Neuronal stem cell (in vitro differentiated cells): ENCODE measurements around the gene BCDIN3D.

Source experiments
- DNase-seq: peaks from one replicate; pipeline ENCODE4 v3.0.0-alpha.2; 2013; ENCODE audit warnings: low spot score
- H2AFZ ChIP-seq: one replicate; pipeline ENCODE4 v1.6.1; 2013; ENCODE audit warnings: mild to moderate bottlenecking, low read length, inconsistent platforms
- H2AK5ac ChIP-seq: 2 replicates; pipeline ENCODE4 v1.6.1; 2013; ENCODE audit warnings: low read depth, mild to moderate bottlenecking, inconsistent platforms, low read length, moderate library complexity, mixed read lengths
- H2BK120ac ChIP-seq: 2 replicates; pipeline ENCODE4 v1.6.1; 2013; ENCODE audit warnings: low read depth, mild to moderate bottlenecking, inconsistent platforms, low read length, moderate library complexity, mixed read lengths
- H2BK12ac ChIP-seq: one replicate; pipeline ENCODE4 v1.6.1; 2013; ENCODE audit warnings: low read length, inconsistent platforms
- H2BK15ac ChIP-seq: 2 replicates; pipeline ENCODE4 v1.6.1; 2013; ENCODE audit warnings: mild to moderate bottlenecking, low read length, inconsistent platforms, mixed read lengths
- H2BK5ac ChIP-seq: one replicate; pipeline ENCODE4 v1.6.1; 2013; ENCODE audit warnings: inconsistent platforms, mild to moderate bottlenecking, low read length, moderate library complexity
- H3K14ac ChIP-seq: one replicate; pipeline ENCODE4 v1.6.1; 2013; ENCODE audit warnings: low read length, inconsistent platforms
- H3K18ac ChIP-seq: 2 replicates; pipeline ENCODE4 v1.6.1; 2013; ENCODE audit warnings: low read length, inconsistent platforms
- H3K23ac ChIP-seq: 2 replicates; pipeline ENCODE4 v1.6.1; 2013; ENCODE audit warnings: low read depth, mild to moderate bottlenecking, mixed read lengths, low read length, inconsistent platforms; ENCODE audit not compliant: poor library complexity
- H3K27ac ChIP-seq: replicated peaks from 3 replicates; pipeline ENCODE4 v1.5.1; 2013; ENCODE audit warnings: low read length, inconsistent platforms
- H3K27me3 ChIP-seq, 3 experiments: 2 replicates each; pipeline ENCODE4 v1.6.1; 2013; ENCODE audit warnings: low read length in 3 of 3, mild to moderate bottlenecking in 2 of 3, inconsistent platforms in 1 of 3, low read depth in 1 of 3, mixed read lengths in 1 of 3, moderate library complexity in 1 of 3; ENCODE audit not compliant: control insufficient read depth in 3 of 3, insufficient read depth in 3 of 3
- H3K36me3 ChIP-seq, 2 donors: replicated peaks in 1 of 2; 2 replicates each; pipeline ENCODE4 v1.6.1; 2013; ENCODE audit warnings: low read length in 2 of 2; ENCODE audit not compliant: control insufficient read depth in 2 of 2, insufficient read depth in 2 of 2
- H3K4ac ChIP-seq: 2 replicates; pipeline ENCODE4 v1.6.1; 2013; ENCODE audit warnings: inconsistent platforms, mild to moderate bottlenecking, low read length, moderate library complexity
- H3K4me1 ChIP-seq, 2 donors: 1 replicate in 1 of 2; 2 replicates in 1 of 2; pipeline ENCODE4 v1.6.1; 2013; ENCODE audit warnings: low read length in 2 of 2, low read depth in 1 of 2; ENCODE audit not compliant: control insufficient read depth in 2 of 2, insufficient read depth in 1 of 2
- H3K4me2 ChIP-seq: one replicate; pipeline ENCODE4 v1.6.1; 2013; ENCODE audit warnings: mild to moderate bottlenecking, low read length, inconsistent platforms; ENCODE audit not compliant: insufficient read depth, poor library complexity, severe bottlenecking
- H3K4me3 ChIP-seq, 2 donors: 2 replicates each; pipeline ENCODE4 v1.5.1; 2013; ENCODE audit warnings: low read length in 2 of 2, mild to moderate bottlenecking in 2 of 2, inconsistent platforms in 1 of 2, moderate library complexity in 1 of 2
- H3K79me1 ChIP-seq: one replicate; pipeline ENCODE4 v1.6.1; 2013; ENCODE audit warnings: low read depth, mild to moderate bottlenecking, inconsistent platforms, low read length, moderate library complexity
- H3K9ac ChIP-seq: one replicate; pipeline ENCODE4 v1.6.1; 2013; ENCODE audit warnings: mild to moderate bottlenecking, low read depth, low read length, inconsistent platforms; ENCODE audit not compliant: poor library complexity
- H3K9me3 ChIP-seq, 2 donors: replicated peaks in 1 of 2; 2 replicates each; pipeline versions ENCODE3 to v1.6.1; 2013; ENCODE audit warnings: low read length in 2 of 2, mild to moderate bottlenecking in 2 of 2, inconsistent platforms in 1 of 2, low read depth in 1 of 2, mixed read lengths in 1 of 2, moderate library complexity in 1 of 2; ENCODE audit not compliant: control insufficient read depth in 2 of 2, insufficient read depth in 1 of 2
- H4K8ac ChIP-seq: one replicate; pipeline ENCODE4 v1.6.1; 2013; ENCODE audit warnings: low read depth, mild to moderate bottlenecking, inconsistent platforms, low read length, moderate library complexity
- H4K91ac ChIP-seq: one replicate; pipeline ENCODE4 v1.6.1; 2013; ENCODE audit warnings: low read length, low read depth, mild to moderate bottlenecking, inconsistent platforms; ENCODE audit not compliant: poor library complexity
- WGBS, 2 donors: extraction: QIAGEN DNeasy Blood & Tissue Kit; methylation state at CpG; one replicate each; pipeline ENCODE4 v1.1.7; 2013; ENCODE audit warnings: missing lambda C conversion rate in 2 of 2, mixed read lengths in 1 of 2; ENCODE audit not compliant: insufficient read length in 2 of 2, insufficient replicate concordance in 1 of 2; ENCODE audit errors: extremely low coverage in 2 of 2; 5-methylcytosine and 5-hydroxymethylcytosine counted together

Gene BCDIN3D

GRCh38 chr12:49811961-49812401, 30.9 kb downstream of the BCDIN3D start:
- Histone ChIP-seq H3K4me2 (no peak overlapping the region), H2AFZ (no peak overlapping the region), H2AK5ac (no peak overlapping the region), H3K4ac (no peak overlapping the region), H3K18ac (no peak overlapping the region), H3K27me3 (no peaks in the 10 kb centered on the region), H2BK15ac (no peak overlapping the region), H3K9me3 (no peaks in the 10 kb centered on the region), H3K4me1 (peaks cover 33% of the 10 kb centered on the region in 2 donors), H3K79me1 (peaks cover 2% of the 10 kb centered on the region), H2BK5ac (no peak overlapping the region), H2BK120ac (no peak overlapping the region), H3K23ac (no peak overlapping the region), H4K91ac (no peak overlapping the region), H4K8ac (no peak overlapping the region), H3K4me3 (no peak overlapping the region), H2BK12ac (no peak overlapping the region), H3K9ac (no peak overlapping the region), H3K14ac (no peak overlapping the region), H3K36me3 (peaks cover 0 to 32% of the 10 kb centered on the region in 2 donors), H3K27ac (no peak overlapping the region)
- WGBS, 2 donors = no CpG with 5 or more reads among the region's 4 CpGs
- DNase-seq = no peak

GRCh38 chr12:49811136-49811535, 31.8 kb downstream of the BCDIN3D start:
- Histone ChIP-seq H2BK12ac (no peak overlapping the region), H4K91ac (no peak overlapping the region), H3K27me3 (no peaks in the 10 kb centered on the region), H3K14ac (no peak overlapping the region), H3K23ac (no peak overlapping the region), H3K18ac (no peak overlapping the region), H2BK15ac (no peak overlapping the region), H3K79me1 (peaks cover 2% of the 10 kb centered on the region), H3K4ac (no peak overlapping the region), H3K4me3 (no peak overlapping the region), H2BK5ac (no peak overlapping the region), H3K36me3 (peaks cover 0 to 30% of the 10 kb centered on the region in 2 donors), H2BK120ac (no peak overlapping the region), H3K4me2 (no peak overlapping the region), H4K8ac (no peak overlapping the region), H3K9ac (no peak overlapping the region), H3K9me3 (no peaks in the 10 kb centered on the region), H2AFZ (no peak overlapping the region), H3K27ac (no peak overlapping the region), H2AK5ac (no peak overlapping the region), H3K4me1 (peaks cover 35 to 36% of the 10 kb centered on the region in 2 donors)
- DNase-seq = no peak
- WGBS, 2 donors = no CpG with 5 or more reads among the region's 5 CpGs

- H3K4me1 ChIP-seq = peaks cover 35 to 36% of the 10 kb centered on the region in 2 donors
- no peak overlapping the region for H2BK15ac ChIP-seq
- H2BK12ac ChIP-seq = no peak overlapping the region
- H3K4ac ChIP-seq = no peak overlapping the region
- H2BK5ac ChIP-seq = peak overlapping the region; percentile 91
- no peak overlapping the region for H2BK120ac ChIP-seq
- no peak overlapping the region for H3K14ac ChIP-seq
- no CpG with 5 or more reads among the region's 9 CpGs for WGBS, 2 donors
- peak overlapping the region; percentile 96 for H3K27ac ChIP-seq
- H3K9me3 ChIP-seq = no peaks in the 10 kb centered on the region
- peak overlapping the region in 1 of 2 donors; percentile 35 for H3K4me3 ChIP-seq
- no peak overlapping the region for H3K9ac ChIP-seq
- H3K36me3 ChIP-seq = peaks cover 2 to 33% of the 10 kb centered on the region in 2 donors
- H4K8ac ChIP-seq = no peak overlapping the region
- H3K4me2 ChIP-seq = peak overlapping the region; percentile 53
- H4K91ac ChIP-seq = no peak overlapping the region
- no peaks in the 10 kb centered on the region for H3K27me3 ChIP-seq
- peak overlapping the region; percentile 49 for H3K18ac ChIP-seq
- H3K79me1 ChIP-seq = peaks cover 5% of the 10 kb centered on the region
- no peak for DNase-seq
- no peak overlapping the region for H2AK5ac ChIP-seq
- H3K23ac ChIP-seq = no peak overlapping the region
- H2AFZ ChIP-seq = peak overlapping the region; percentile 76
These were observed 33.0 kb downstream of the BCDIN3D start for GRCh38 chr12:49809906-49810389.

GRCh38 chr12:49809381-49809905, 33.5 kb downstream of the BCDIN3D start:
- peak overlapping the region; percentile 91 for H2BK5ac ChIP-seq
- peak overlapping the region; percentile 96 for H3K27ac ChIP-seq
- H2BK12ac ChIP-seq = peak overlapping the region; percentile 64
- peak overlapping the region; percentile 60 for H4K91ac ChIP-seq
- peak overlapping the region in 1 of 2 donors; percentile 35 for H3K4me3 ChIP-seq
- H3K9me3 ChIP-seq = no peaks in the 10 kb centered on the region
- H2BK120ac ChIP-seq = peak overlapping the region; percentile 83
- peak; percentile 54 for DNase-seq
- peak overlapping the region; percentile 76 for H3K4ac ChIP-seq
- H3K9ac ChIP-seq = peak overlapping the region; percentile 64
- no CpG with 5 or more reads among the region's 4 CpGs for WGBS, 2 donors
- peak overlapping the region; percentile 59 for H3K14ac ChIP-seq
- H2AK5ac ChIP-seq = peak overlapping the region; percentile 99
- H3K36me3 ChIP-seq = peaks cover 5 to 33% of the 10 kb centered on the region in 2 donors
- peak overlapping the region; percentile 76 for H2AFZ ChIP-seq
- H3K4me2 ChIP-seq = peak overlapping the region; percentile 53
- H3K18ac ChIP-seq = peak overlapping the region; percentile 100
- H3K27me3 ChIP-seq = no peaks in the 10 kb centered on the region
- no peak overlapping the region for H3K23ac ChIP-seq
- H4K8ac ChIP-seq = peak overlapping the region; percentile 88
- peak overlapping the region; percentile 97 for H2BK15ac ChIP-seq
- peaks cover 5% of the 10 kb centered on the region for H3K79me1 ChIP-seq
- peaks cover 35 to 36% of the 10 kb centered on the region in 2 donors for H3K4me1 ChIP-seq
